CD14-positive monocyte (primary cell): ENCODE data around the gene DEGS2. TPM values are rescaled to one million over a fixed set of nuclear protein-coding genes. Genes with fewer than 3 reads are reported as not detected.

Source experiments
- DNase-seq, 3 donors: peaks; one replicate each; pipeline ENCODE4 v3.0.0-alpha.2; 2011 to 2022
- H2AFZ ChIP-seq: 2 replicates; pipeline ENCODE4 v1.6.0; 2012; ENCODE audit warnings: mild to moderate bottlenecking, low read depth, low read length, inconsistent platforms; ENCODE audit not compliant: insufficient read depth, poor library complexity, severe bottlenecking
- H3K27ac ChIP-seq, 2 donors: 1 replicate in 1 of 2; 2 replicates in 1 of 2; pipeline ENCODE4 v1.5.1; 2012 to 2013; ENCODE audit warnings: low read length in 2 of 2, control low read depth in 1 of 2, inconsistent platforms in 1 of 2, low read depth in 1 of 2, mild to moderate bottlenecking in 1 of 2
- H3K27me3 ChIP-seq, 2 donors: one replicate each; pipeline versions ENCODE4 v1.6.0 to v1.6.1; 2011 to 2013; ENCODE audit warnings: low read length in 2 of 2; ENCODE audit not compliant: control insufficient read depth in 2 of 2, insufficient read depth in 2 of 2
- H3K36me3 ChIP-seq, 2 donors: replicated peaks in 1 of 2; 1 replicate in 1 of 2; 2 replicates in 1 of 2; pipeline versions ENCODE4 v1.5.1 to v1.6.1; 2012 to 2013; ENCODE audit warnings: low read length in 2 of 2, control low read depth in 1 of 2, inconsistent platforms in 1 of 2, mild to moderate bottlenecking in 1 of 2; ENCODE audit not compliant: insufficient read depth in 2 of 2, control insufficient read depth in 1 of 2
- H3K4me1 ChIP-seq, 2 donors: 1 replicate in 1 of 2; 2 replicates in 1 of 2; pipeline versions ENCODE4 v1.5.1 to v1.6.1; 2012 to 2013; ENCODE audit warnings: low read length in 2 of 2, control low read depth in 1 of 2, inconsistent platforms in 1 of 2, mild to moderate bottlenecking in 1 of 2, moderate library complexity in 1 of 2; ENCODE audit not compliant: insufficient read depth in 2 of 2, control insufficient read depth in 1 of 2
- H3K4me2 ChIP-seq: replicated peaks from 2 replicates; pipeline ENCODE3; 2012; ENCODE audit warnings: low read length, moderate library complexity, mild to moderate bottlenecking; ENCODE audit not compliant: poor library complexity, severe bottlenecking; ENCODE audit errors: extremely low read depth
- H3K4me3 ChIP-seq, 3 experiments: fragments of 200-600 bp in 1 of 3; sonication (generic) in 1 of 3; replicated peaks in 1 of 3; 1 replicate in 2 of 3; 2 replicates in 1 of 3; pipeline ENCODE4 v1.5.1; 2011 to 2013; ENCODE audit warnings: low read length in 3 of 3, mild to moderate bottlenecking in 3 of 3, control low read depth in 2 of 3, low read depth in 2 of 3, inconsistent platforms in 1 of 3, moderate library complexity in 1 of 3
- H3K79me2 ChIP-seq: 2 replicates; pipeline ENCODE4 v1.6.0; 2012; ENCODE audit warnings: mild to moderate bottlenecking, control low read depth, inconsistent platforms, low read length, moderate library complexity; ENCODE audit not compliant: insufficient read depth
- H3K9ac ChIP-seq: 2 replicates; pipeline ENCODE4 v1.6.0; 2017; ENCODE audit warnings: low read length, mild to moderate bottlenecking; ENCODE audit not compliant: insufficient read depth, poor library complexity, severe bottlenecking
- H3K9me3 ChIP-seq, 2 donors: replicated peaks in 1 of 2; 1 replicate in 1 of 2; 2 replicates in 1 of 2; pipeline versions ENCODE4 v1.5.1 to v1.6.1; 2012 to 2013; ENCODE audit warnings: low read length in 2 of 2, control low read depth in 1 of 2; ENCODE audit not compliant: control insufficient read depth in 1 of 2, insufficient read depth in 1 of 2
- H4K20me1 ChIP-seq: 2 replicates; pipeline ENCODE4 v1.6.0; 2012; ENCODE audit warnings: mild to moderate bottlenecking, low read length, control low read depth, moderate library complexity; ENCODE audit not compliant: insufficient read depth
- H3K27ac Mint-ChIP-seq, 7 donors: one replicate each; pipeline ENCODE4 v1.8.0; 2020; ENCODE audit warnings: mild to moderate bottlenecking in 7 of 7, mixed read lengths in 7 of 7, moderate library complexity in 6 of 7, inconsistent platforms in 2 of 7
- H3K27me3 Mint-ChIP-seq, 3 donors: one replicate each; pipeline ENCODE4 v1.8.0; 2021 to 2022; ENCODE audit warnings: low read depth in 3 of 3, mild to moderate bottlenecking in 3 of 3, mixed read lengths in 3 of 3, moderate library complexity in 3 of 3, inconsistent platforms in 1 of 3
- H3K36me3 Mint-ChIP-seq, 2 donors: one replicate each; pipeline ENCODE4 v1.8.0; 2020; ENCODE audit warnings: mixed read lengths in 2 of 2, inconsistent platforms in 1 of 2, mild to moderate bottlenecking in 1 of 2
- H3K4me1 Mint-ChIP-seq: one replicate; pipeline ENCODE4 v1.8.0; 2020; ENCODE audit warnings: mild to moderate bottlenecking, mixed read lengths
- H3K4me3 Mint-ChIP-seq, 2 donors: one replicate each; pipeline ENCODE4 v1.8.0; 2020; ENCODE audit warnings: mild to moderate bottlenecking in 2 of 2, mixed read lengths in 2 of 2, moderate library complexity in 1 of 2
- H3K9me3 Mint-ChIP-seq, 7 donors: one replicate each; pipeline ENCODE4 v1.8.0; 2020 to 2022; ENCODE audit warnings: mixed read lengths in 7 of 7, mild to moderate bottlenecking in 6 of 7, moderate library complexity in 6 of 7, inconsistent platforms in 2 of 7
- whole genome bisulfite sequencing: methylation state at CpG from one replicate; pipeline ENCODE4 v1.1.5; 2013; ENCODE audit warnings: missing lambda C conversion rate; ENCODE audit not compliant: insufficient coverage; 5-methylcytosine and 5-hydroxymethylcytosine counted together
- intact Hi-C, 2 donors: fragments of 100-400 bp; cut with micrococcal nuclease; formaldehyde crosslinking; loops; one replicate each; pipeline versions ENCODE4 v1.15.0 to v1.15.1; 2023
- polyA plus RNA-seq, 3 donors: library from polyadenylated mRNA; depleted of rRNA in 1 of 3; unstranded in 2 of 3; stranded (reverse) in 1 of 3; fragments of 300-500 nt in 2 of 3; fragments of >200 nt in 1 of 3; fragmentation: Illumina TruSeq in 2 of 3; gene quantifications; 1 replicate in 2 of 3; 2 replicates in 1 of 3; pipeline ENCODE4 v1.2.3, GENCODE V29; 2012 to 2021
- TF ChIP-seq, protein P1 (sequence below): fragments of 200-600 bp; IDR thresholded peaks from one replicate; pipeline ENCODE4 v1.8.0; 2022; ENCODE audit warnings: antibody characterized with exemption, mild to moderate bottlenecking

Gene DEGS2
- polyA plus RNA-seq, 3 donors: 0.07 to 0.36 TPM; not detected in 1

- Histone ChIP-seq H3K4me3 (no peak overlapping the region), H3K27me3 (no peaks in the 10 kb centered on the region), H3K9me3 (no peaks in the 10 kb centered on the region), H3K27ac (no peak overlapping the region), H2AFZ (no peak overlapping the region), H3K9ac (no peak overlapping the region), H3K4me1 (no peaks in the 10 kb centered on the region), H4K20me1 (no peaks in the 10 kb centered on the region), H3K36me3 (peaks cover 54 to 59% of the 10 kb centered on the region in 2 donors), H3K79me2 (no peaks in the 10 kb centered on the region), H3K4me2 (no peak overlapping the region)
- Mint-ChIP-seq H3K27me3 (peaks cover 0 to 2% (median 0%) of the 10 kb centered on the region in 3 donors), H3K27ac (peak overlapping the region in 2 of 7 donors; percentile 19 to 59), H3K4me3 (no peak overlapping the region), H3K36me3 (peaks cover 66% of the 10 kb centered on the region in 2 donors), H3K9me3 (no peaks in the 10 kb centered on the region), H3K4me1 (peaks cover 16% of the 10 kb centered on the region)
- intact Hi-C loops: no loop called here
- TF ChIP-seq, protein P1, sequence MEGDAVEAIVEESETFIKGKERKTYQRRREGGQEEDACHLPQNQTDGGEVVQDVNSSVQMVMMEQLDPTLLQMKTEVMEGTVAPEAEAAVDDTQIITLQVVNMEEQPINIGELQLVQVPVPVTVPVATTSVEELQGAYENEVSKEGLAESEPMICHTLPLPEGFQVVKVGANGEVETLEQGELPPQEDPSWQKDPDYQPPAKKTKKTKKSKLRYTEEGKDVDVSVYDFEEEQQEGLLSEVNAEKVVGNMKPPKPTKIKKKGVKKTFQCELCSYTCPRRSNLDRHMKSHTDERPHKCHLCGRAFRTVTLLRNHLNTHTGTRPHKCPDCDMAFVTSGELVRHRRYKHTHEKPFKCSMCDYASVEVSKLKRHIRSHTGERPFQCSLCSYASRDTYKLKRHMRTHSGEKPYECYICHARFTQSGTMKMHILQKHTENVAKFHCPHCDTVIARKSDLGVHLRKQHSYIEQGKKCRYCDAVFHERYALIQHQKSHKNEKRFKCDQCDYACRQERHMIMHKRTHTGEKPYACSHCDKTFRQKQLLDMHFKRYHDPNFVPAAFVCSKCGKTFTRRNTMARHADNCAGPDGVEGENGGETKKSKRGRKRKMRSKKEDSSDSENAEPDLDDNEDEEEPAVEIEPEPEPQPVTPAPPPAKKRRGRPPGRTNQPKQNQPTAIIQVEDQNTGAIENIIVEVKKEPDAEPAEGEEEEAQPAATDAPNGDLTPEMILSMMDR: no peak
- no peak for DNase-seq
- 63% methylated on average over 5 of the region's 8 CpGs for WGBS
Observed at GRCh38 chr14:100138082-100138787, 21.2 kb downstream of the DEGS2 start.

- TF ChIP-seq, protein P1: no peak
- Histone ChIP-seq H3K4me2 (no peak overlapping the region), H3K27ac (no peak overlapping the region), H3K36me3 (peaks cover 63 to 67% of the 10 kb centered on the region in 2 donors), H3K4me3 (no peak overlapping the region), H3K9ac (no peak overlapping the region), H3K27me3 (no peaks in the 10 kb centered on the region), H4K20me1 (no peaks in the 10 kb centered on the region), H3K4me1 (no peaks in the 10 kb centered on the region), H3K79me2 (no peaks in the 10 kb centered on the region), H2AFZ (no peak overlapping the region), H3K9me3 (no peaks in the 10 kb centered on the region)
- H3K36me3 Mint-ChIP-seq: peaks cover 70 to 74% of the 10 kb centered on the region in 2 donors
- 99% methylated on average over 8 of the region's 8 CpGs for WGBS
- peaks cover 0 to 2% (median 0%) of the 10 kb centered on the region in 3 donors for H3K27me3 Mint-ChIP-seq
- H3K4me3 Mint-ChIP-seq: no peak overlapping the region
- no peak for DNase-seq
- H3K9me3 Mint-ChIP-seq: no peaks in the 10 kb centered on the region
- peaks cover 12% of the 10 kb centered on the region for H3K4me1 Mint-ChIP-seq
- intact Hi-C loops: no loop called here
- no peak overlapping the region for H3K27ac Mint-ChIP-seq
Observed at GRCh38 chr14:100137173-100137572, 22.3 kb downstream of the DEGS2 start.
